ENCODE measurements around the gene UBL4B.

UBL4B gene

DNA sequence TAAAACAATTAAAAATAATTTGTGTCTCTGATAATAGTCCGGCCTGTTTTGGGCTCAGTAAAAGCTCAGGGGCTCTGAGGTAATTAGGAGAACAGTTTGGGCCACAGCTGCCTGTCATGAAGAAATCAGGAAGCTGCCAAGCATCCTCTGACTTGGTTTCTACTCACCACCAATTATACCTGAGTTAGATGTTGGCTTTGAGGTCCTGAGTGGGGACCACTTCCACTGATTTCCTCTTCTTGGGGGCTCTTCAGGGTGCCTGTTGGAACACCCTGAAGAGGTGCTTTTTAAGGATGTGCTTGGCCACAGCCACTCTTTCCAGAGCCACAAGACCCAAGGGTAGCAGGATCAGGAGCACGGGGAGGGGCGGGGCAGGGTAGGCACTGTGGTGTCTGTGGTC is 48.9 kb downstream of the UBL4B start:
- Histone ChIP-seq H3K4me1 (ENCODE audit: control insufficient read depth, insufficient read depth, low read length) (no peaks in the 10 kb centered on the region), H3K4me3 (ENCODE audit: low read depth, low read length) (no peak overlapping the region), H3K9me3 (ENCODE audit: control insufficient read depth, insufficient read depth, low read depth, low read length) (no peaks in the 10 kb centered on the region), H3K36me3 (ENCODE audit: control insufficient read depth in 2 of 2, insufficient read depth in 1 of 2, low read length in 2 of 2) (no peaks in the 10 kb centered on the region), H3K27ac (ENCODE audit: extremely low read depth, low read depth, low read length) (no peak overlapping the region)
- TF ChIP-seq, protein P1, sequence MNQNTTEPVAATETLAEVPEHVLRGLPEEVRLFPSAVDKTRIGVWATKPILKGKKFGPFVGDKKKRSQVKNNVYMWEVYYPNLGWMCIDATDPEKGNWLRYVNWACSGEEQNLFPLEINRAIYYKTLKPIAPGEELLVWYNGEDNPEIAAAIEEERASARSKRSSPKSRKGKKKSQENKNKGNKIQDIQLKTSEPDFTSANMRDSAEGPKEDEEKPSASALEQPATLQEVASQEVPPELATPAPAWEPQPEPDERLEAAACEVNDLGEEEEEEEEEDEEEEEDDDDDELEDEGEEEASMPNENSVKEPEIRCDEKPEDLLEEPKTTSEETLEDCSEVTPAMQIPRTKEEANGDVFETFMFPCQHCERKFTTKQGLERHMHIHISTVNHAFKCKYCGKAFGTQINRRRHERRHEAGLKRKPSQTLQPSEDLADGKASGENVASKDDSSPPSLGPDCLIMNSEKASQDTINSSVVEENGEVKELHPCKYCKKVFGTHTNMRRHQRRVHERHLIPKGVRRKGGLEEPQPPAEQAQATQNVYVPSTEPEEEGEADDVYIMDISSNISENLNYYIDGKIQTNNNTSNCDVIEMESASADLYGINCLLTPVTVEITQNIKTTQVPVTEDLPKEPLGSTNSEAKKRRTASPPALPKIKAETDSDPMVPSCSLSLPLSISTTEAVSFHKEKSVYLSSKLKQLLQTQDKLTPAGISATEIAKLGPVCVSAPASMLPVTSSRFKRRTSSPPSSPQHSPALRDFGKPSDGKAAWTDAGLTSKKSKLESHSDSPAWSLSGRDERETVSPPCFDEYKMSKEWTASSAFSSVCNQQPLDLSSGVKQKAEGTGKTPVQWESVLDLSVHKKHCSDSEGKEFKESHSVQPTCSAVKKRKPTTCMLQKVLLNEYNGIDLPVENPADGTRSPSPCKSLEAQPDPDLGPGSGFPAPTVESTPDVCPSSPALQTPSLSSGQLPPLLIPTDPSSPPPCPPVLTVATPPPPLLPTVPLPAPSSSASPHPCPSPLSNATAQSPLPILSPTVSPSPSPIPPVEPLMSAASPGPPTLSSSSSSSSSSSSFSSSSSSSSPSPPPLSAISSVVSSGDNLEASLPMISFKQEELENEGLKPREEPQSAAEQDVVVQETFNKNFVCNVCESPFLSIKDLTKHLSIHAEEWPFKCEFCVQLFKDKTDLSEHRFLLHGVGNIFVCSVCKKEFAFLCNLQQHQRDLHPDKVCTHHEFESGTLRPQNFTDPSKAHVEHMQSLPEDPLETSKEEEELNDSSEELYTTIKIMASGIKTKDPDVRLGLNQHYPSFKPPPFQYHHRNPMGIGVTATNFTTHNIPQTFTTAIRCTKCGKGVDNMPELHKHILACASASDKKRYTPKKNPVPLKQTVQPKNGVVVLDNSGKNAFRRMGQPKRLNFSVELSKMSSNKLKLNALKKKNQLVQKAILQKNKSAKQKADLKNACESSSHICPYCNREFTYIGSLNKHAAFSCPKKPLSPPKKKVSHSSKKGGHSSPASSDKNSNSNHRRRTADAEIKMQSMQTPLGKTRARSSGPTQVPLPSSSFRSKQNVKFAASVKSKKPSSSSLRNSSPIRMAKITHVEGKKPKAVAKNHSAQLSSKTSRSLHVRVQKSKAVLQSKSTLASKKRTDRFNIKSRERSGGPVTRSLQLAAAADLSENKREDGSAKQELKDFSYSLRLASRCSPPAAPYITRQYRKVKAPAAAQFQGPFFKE (tag by site-specific recombination; IDR thresholded peaks at IDR 0.05; ENCODE audit: borderline replicate concordance) = no peak
- TF ChIP-seq, protein P2, sequence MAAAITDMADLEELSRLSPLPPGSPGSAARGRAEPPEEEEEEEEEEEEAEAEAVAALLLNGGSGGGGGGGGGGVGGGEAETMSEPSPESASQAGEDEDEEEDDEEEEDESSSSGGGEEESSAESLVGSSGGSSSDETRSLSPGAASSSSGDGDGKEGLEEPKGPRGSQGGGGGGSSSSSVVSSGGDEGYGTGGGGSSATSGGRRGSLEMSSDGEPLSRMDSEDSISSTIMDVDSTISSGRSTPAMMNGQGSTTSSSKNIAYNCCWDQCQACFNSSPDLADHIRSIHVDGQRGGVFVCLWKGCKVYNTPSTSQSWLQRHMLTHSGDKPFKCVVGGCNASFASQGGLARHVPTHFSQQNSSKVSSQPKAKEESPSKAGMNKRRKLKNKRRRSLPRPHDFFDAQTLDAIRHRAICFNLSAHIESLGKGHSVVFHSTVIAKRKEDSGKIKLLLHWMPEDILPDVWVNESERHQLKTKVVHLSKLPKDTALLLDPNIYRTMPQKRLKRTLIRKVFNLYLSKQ (tag by site-specific recombination; IDR thresholded peaks at IDR 0.05; ENCODE audit: borderline replicate concordance) = no peak
- peak; percentile 95 for TF ChIP-seq ZNF133 (tag by site-specific recombination; IDR thresholded peaks at IDR 0.05)
- TF ChIP-seq, protein P3, sequence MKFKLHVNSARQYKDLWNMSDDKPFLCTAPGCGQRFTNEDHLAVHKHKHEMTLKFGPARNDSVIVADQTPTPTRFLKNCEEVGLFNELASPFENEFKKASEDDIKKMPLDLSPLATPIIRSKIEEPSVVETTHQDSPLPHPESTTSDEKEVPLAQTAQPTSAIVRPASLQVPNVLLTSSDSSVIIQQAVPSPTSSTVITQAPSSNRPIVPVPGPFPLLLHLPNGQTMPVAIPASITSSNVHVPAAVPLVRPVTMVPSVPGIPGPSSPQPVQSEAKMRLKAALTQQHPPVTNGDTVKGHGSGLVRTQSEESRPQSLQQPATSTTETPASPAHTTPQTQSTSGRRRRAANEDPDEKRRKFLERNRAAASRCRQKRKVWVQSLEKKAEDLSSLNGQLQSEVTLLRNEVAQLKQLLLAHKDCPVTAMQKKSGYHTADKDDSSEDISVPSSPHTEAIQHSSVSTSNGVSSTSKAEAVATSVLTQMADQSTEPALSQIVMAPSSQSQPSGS (tag by site-specific recombination; IDR thresholded peaks at IDR 0.05; ENCODE audit: low read depth) = no peak
- ChIA-PET POLR2A (no interaction called here), CTCF (interaction anchor here (0.6 to 1.3 kb wide), 2 partner anchors 15 to 38 kb away, joined by 3 read pairs; no protein-coding TSS in a partner anchor)

DNA sequence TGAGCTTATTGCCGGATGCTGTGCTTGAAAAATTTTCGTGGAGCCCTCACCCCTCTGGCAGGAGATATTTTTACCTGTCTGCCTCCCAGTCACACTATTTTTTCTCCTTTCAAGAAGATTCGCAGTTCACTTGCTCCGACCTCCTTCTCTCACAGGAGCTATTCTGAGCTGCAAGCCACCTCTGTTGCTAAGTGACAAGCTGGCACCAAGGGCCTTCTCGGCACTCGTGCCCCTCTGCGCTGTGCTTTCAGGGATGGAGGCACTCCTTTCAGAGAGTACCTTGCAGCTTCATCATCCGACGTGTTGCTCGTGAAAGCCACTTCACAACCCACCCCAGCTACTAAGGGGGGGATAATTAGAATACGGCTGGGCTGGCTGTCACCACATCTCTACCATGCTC is 49.6 kb downstream of the UBL4B start:
- TF ChIP-seq ZNF404 (tag by site-specific recombination; IDR thresholded peaks at IDR 0.05) (no peak), ZNF202 (tag by site-specific recombination; IDR thresholded peaks at IDR 0.05; ENCODE audit: borderline replicate concordance) (no peak), ZNF791 (tag by site-specific recombination; IDR thresholded peaks at IDR 0.05) (no peak), ZNF626 (tag by site-specific recombination; IDR thresholded peaks at IDR 0.05) (no peak), GFI1B (tag by site-specific recombination; IDR thresholded peaks at IDR 0.05) (no peak), ZIC2 (tag by site-specific recombination; IDR thresholded peaks at IDR 0.05) (no peak), IKZF3 (tag by site-specific recombination; IDR thresholded peaks at IDR 0.05) (no peak), ZSCAN30 (tag by site-specific recombination; IDR thresholded peaks at IDR 0.05) (no peak), ZNF843 (tag by site-specific recombination; IDR thresholded peaks at IDR 0.05) (no peak), ZFP69B (tag by site-specific recombination; IDR thresholded peaks at IDR 0.05) (no peak), MZF1 (tag by site-specific recombination; IDR thresholded peaks at IDR 0.05; ENCODE audit: borderline replicate concordance) (no peak)
- TF ChIP-seq, protein P4, sequence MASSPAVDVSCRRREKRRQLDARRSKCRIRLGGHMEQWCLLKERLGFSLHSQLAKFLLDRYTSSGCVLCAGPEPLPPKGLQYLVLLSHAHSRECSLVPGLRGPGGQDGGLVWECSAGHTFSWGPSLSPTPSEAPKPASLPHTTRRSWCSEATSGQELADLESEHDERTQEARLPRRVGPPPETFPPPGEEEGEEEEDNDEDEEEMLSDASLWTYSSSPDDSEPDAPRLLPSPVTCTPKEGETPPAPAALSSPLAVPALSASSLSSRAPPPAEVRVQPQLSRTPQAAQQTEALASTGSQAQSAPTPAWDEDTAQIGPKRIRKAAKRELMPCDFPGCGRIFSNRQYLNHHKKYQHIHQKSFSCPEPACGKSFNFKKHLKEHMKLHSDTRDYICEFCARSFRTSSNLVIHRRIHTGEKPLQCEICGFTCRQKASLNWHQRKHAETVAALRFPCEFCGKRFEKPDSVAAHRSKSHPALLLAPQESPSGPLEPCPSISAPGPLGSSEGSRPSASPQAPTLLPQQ (tag by site-specific recombination; IDR thresholded peaks at IDR 0.05) = no peak
- TF ChIP-seq, protein P5, sequence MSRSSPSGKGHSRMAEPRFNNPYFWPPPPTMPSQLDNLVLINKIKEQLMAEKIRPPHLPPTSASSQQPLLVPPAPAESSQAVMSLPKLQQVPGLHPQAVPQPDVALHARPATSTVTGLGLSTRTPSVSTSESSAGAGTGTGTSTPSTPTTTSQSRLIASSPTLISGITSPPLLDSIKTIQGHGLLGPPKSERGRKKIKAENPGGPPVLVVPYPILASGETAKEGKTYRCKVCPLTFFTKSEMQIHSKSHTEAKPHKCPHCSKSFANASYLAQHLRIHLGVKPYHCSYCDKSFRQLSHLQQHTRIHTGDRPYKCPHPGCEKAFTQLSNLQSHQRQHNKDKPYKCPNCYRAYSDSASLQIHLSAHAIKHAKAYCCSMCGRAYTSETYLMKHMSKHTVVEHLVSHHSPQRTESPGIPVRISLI (tag by site-specific recombination; IDR thresholded peaks at IDR 0.05) = no peak
- TF ChIP-seq, protein P6, sequence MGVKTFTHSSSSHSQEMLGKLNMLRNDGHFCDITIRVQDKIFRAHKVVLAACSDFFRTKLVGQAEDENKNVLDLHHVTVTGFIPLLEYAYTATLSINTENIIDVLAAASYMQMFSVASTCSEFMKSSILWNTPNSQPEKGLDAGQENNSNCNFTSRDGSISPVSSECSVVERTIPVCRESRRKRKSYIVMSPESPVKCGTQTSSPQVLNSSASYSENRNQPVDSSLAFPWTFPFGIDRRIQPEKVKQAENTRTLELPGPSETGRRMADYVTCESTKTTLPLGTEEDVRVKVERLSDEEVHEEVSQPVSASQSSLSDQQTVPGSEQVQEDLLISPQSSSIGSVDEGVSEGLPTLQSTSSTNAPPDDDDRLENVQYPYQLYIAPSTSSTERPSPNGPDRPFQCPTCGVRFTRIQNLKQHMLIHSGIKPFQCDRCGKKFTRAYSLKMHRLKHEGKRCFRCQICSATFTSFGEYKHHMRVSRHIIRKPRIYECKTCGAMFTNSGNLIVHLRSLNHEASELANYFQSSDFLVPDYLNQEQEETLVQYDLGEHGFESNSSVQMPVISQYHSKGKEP (tag by site-specific recombination; IDR thresholded peaks at IDR 0.05) = no peak
- Histone ChIP-seq H3K4me1 (ENCODE audit: control insufficient read depth, insufficient read depth, low read length) (no peaks in the 10 kb centered on the region), H3K27ac (ENCODE audit: extremely low read depth, low read depth, low read length) (no peak overlapping the region), H3K4me3 (ENCODE audit: low read depth, low read length) (no peak overlapping the region), H3K36me3 (ENCODE audit: control insufficient read depth in 2 of 2, insufficient read depth in 1 of 2, low read length in 2 of 2) (no peaks in the 10 kb centered on the region), H3K9me3 (ENCODE audit: control insufficient read depth, insufficient read depth, low read depth, low read length) (no peaks in the 10 kb centered on the region)
- ChIA-PET POLR2A (no interaction called here), CTCF (interaction anchor here (0.6 to 1.3 kb wide), 4 partner anchors 15 to 459 kb away, joined by 3 to 4 read pairs (median 3); no protein-coding TSS in a partner anchor)

Measured in HEK293 (cell line).